K562 (cell line): ENCODE data around the gene ATPAF2. TPM values are rescaled to one million over a fixed set of nuclear protein-coding genes. Genes with fewer than 3 reads are reported as not detected.
A peak's percentile ranks its signal among the peaks of the same experiment; 100 is the strongest.

Experiments used
- BDP1 ChIP-seq: IDR thresholded peaks from 3 replicates; pipeline ENCODE4 v1.6.1; 2011; ENCODE audit not compliant: insufficient read length, insufficient read depth
- CBX3 ChIP-seq, 2 experiments: IDR thresholded peaks; 1 replicate in 1 of 2; 2 replicates in 1 of 2; pipeline ENCODE4 v1.6.1; 2012; ENCODE audit warnings: inconsistent platforms in 2 of 2, low read length in 2 of 2, borderline replicate concordance in 1 of 2, control low read depth in 1 of 2
- CTBP1 ChIP-seq: fragments of 450-650 bp; IDR thresholded peaks from 2 replicates; pipeline ENCODE4 v1.6.1; 2016; ENCODE audit warnings: borderline replicate concordance
- DPF2 ChIP-seq: fragments of 450-650 bp; IDR thresholded peaks from 2 replicates; pipeline ENCODE4 v1.6.1; 2016
- E2F3 ChIP-seq: fragments of 250-450 bp; sonication (Bioruptor Pico); IDR thresholded peaks from 2 replicates; pipeline ENCODE4 v1.4.0; 2020; ENCODE audit warnings: mild to moderate bottlenecking
- KAT8 ChIP-seq: fragments of 450-650 bp; IDR thresholded peaks from 2 replicates; pipeline ENCODE4 v1.6.1; 2016; ENCODE audit warnings: low read depth, mild to moderate bottlenecking
- KLF6 ChIP-seq: fragments of 250-450 bp; sonication (Bioruptor Pico); IDR thresholded peaks from 2 replicates; pipeline ENCODE4 v1.4.0; 2020; ENCODE audit warnings: mild to moderate bottlenecking, moderate library complexity, borderline replicate concordance
- NCOA6 ChIP-seq: fragments of 450-650 bp; IDR thresholded peaks from 2 replicates; pipeline ENCODE4 v1.6.1; 2017; ENCODE audit warnings: mild to moderate bottlenecking
- NRF1 ChIP-seq, 2 experiments: fragments of 450-650 bp; IDR thresholded peaks in 1 of 2; conservative IDR thresholded peaks in 1 of 2; 2 replicates each; pipeline ENCODE4 v1.6.1; 2014; ENCODE audit warnings: mild to moderate bottlenecking in 2 of 2
- RCOR1 ChIP-seq, 2 experiments: IDR thresholded peaks; 2 replicates each; pipeline ENCODE4 v1.6.1; 2012; ENCODE audit warnings: low read depth in 2 of 2, low read length in 2 of 2, borderline replicate concordance in 1 of 2, improper control_type of control experiment in 1 of 2
- RFX1 ChIP-seq: fragments of 450-650 bp; IDR thresholded peaks from 2 replicates; pipeline ENCODE4 v1.6.1; 2016; ENCODE audit warnings: mild to moderate bottlenecking, moderate library complexity
- SMAD1 ChIP-seq: fragments of 150-350 bp; IDR thresholded peaks from 2 replicates; pipeline ENCODE4 v1.6.1; 2014; ENCODE audit warnings: low read length, low read depth; ENCODE audit not compliant: partially characterized antibody
- SRF ChIP-seq, 2 experiments: fragments of 250-450, 450-650 bp in 1 of 2; sonication (Bioruptor Pico) in 1 of 2; sonication (generic) in 1 of 2; formaldehyde crosslinking; IDR thresholded peaks; 2 replicates each; pipeline versions ENCODE4 v1.5.0 to v1.5.1; 2020 to 2022; ENCODE audit warnings: mild to moderate bottlenecking in 1 of 2, missing genetic modification reagents in 1 of 2
- SRSF1 ChIP-seq: fragments of 200-400 bp; formaldehyde crosslinking; IDR thresholded peaks from 2 replicates; pipeline ENCODE4 v1.6.1; 2017; ENCODE audit warnings: mild to moderate bottlenecking, low read depth, low read length, moderate library complexity
- TAF9B ChIP-seq: fragments of 450-650 bp; IDR thresholded peaks from 2 replicates; pipeline ENCODE4 v1.6.1; 2018; ENCODE audit warnings: mild to moderate bottlenecking; ENCODE audit not compliant: partially characterized antibody
- THRB ChIP-seq: fragments of 450-650 bp; formaldehyde crosslinking; conservative IDR thresholded peaks from 2 replicates; pipeline ENCODE4 v1.4.0; 2022; ENCODE audit warnings: mild to moderate bottlenecking, missing genetic modification characterization
- ZFP30 ChIP-seq: fragments of 250-450 bp; sonication (Bioruptor Pico); IDR thresholded peaks from 2 replicates; pipeline ENCODE4 v1.8.0; 2022; ENCODE audit warnings: moderate library complexity, mild to moderate bottlenecking, inconsistent platforms, borderline replicate concordance
- ZNF124 ChIP-seq: sonication (generic); formaldehyde crosslinking; IDR thresholded peaks from 2 replicates; pipeline ENCODE4 v1.8.1; 2022; ENCODE audit warnings: missing genetic modification reagents
- ZNF174 ChIP-seq: fragments of 250-450 bp; sonication (Bioruptor Pico); IDR thresholded peaks from 2 replicates; pipeline ENCODE4 v1.4.0; 2020; ENCODE audit warnings: mild to moderate bottlenecking
- ZNF197 ChIP-seq: fragments of 200-800 bp; sonication (Bioruptor generic); IDR thresholded peaks from 2 replicates; pipeline ENCODE4 v1.6.1; 2016; ENCODE audit warnings: low read depth, missing genetic modification characterization, missing compliant biosample characterization
- ZNF311 ChIP-seq: fragments of 250-450 bp; sonication (Bioruptor Pico); IDR thresholded peaks from 2 replicates; pipeline ENCODE4 v1.4.0; 2020; ENCODE audit warnings: mild to moderate bottlenecking, moderate library complexity
- ZNF586 ChIP-seq: fragments of 450-650 bp; formaldehyde crosslinking; conservative IDR thresholded peaks from 2 replicates; pipeline ENCODE4 v1.4.0; 2020; ENCODE audit warnings: mild to moderate bottlenecking, moderate library complexity
- ZNF592 ChIP-seq: fragments of 450-650 bp; IDR thresholded peaks from 2 replicates; pipeline ENCODE4 v1.6.1; 2017; ENCODE audit warnings: antibody characterized with exemption, mild to moderate bottlenecking
- ZNF717 ChIP-seq: fragments of 250-450 bp; sonication (Bioruptor Pico); IDR thresholded peaks from 2 replicates; pipeline ENCODE4 v1.5.0; 2021
- ZNF766 ChIP-seq: fragments of 200-800 bp; sonication (Bioruptor generic); conservative IDR thresholded peaks from 2 replicates; pipeline ENCODE4 v1.6.1; 2016; ENCODE audit warnings: missing genetic modification characterization, missing compliant biosample characterization
- polyA plus RNA-seq, 8 experiments: library from polyadenylated mRNA; depleted of rRNA in 4 of 8; stranded (reverse) in 5 of 8; unstranded in 3 of 8; fragments of >200 nt; fragmentation: Nextera tagmentation in 2 of 8; fragmentation: Illumina TruSeq in 1 of 8; extraction: Ambion mirVana in 2 of 8; extraction: Trizol in 1 of 8; gene quantifications; 2 replicates each; pipeline versions ENCODE4 v1.2.1 to v1.2.3, GENCODE V29; 2011 to 2014; ENCODE audit warnings: inconsistent platforms in 1 of 8, missing spikeins in 1 of 8
- total RNA-seq, 7 experiments: library from RNA; depleted of rRNA in 6 of 7; stranded (reverse); fragments of >200 nt in 6 of 7; fragmentation: Illumina TruSeq in 2 of 7; extraction: Trizol in 2 of 7; gene quantifications; 2 replicates each; pipeline versions ENCODE4 v1.2.1 to v1.2.3, GENCODE V29; 2011 to 2021; ENCODE audit warnings: low replicate concordance in 1 of 7

The ATPAF2 gene
- total and polyA plus RNA-seq, 9 of the 15 experiments (the other 6 are each of a cell fraction or from before 2014, with no cell fraction given), result 2.1 to 19.2 (median 11.3) TPM

- TF ChIP-seq ZNF592 (peak; percentile 69; the same call in 1 of the 2 replicates), ZNF311 (no peak), ZNF197 (0 out of 2 replicates have a peak, but pooled peaks have one; percentile 63), ZNF586 (no peak), DPF2 (peak; percentile 14; the same call in 1 of the 2 replicates), ZNF174 (no peak), BDP1 (no peak), KLF6 (CRISPR knock-in tag) (peak; percentile 52; the same call in 1 of the 2 replicates), RCOR1 (IDR thresholded peaks at IDR 0.05; ENCODE audit: borderline replicate concordance in 1 of 2, low read depth in 2 of 2, low read length in 2 of 2) (peak; percentile 1 to 96; a peak in 3 of 4 replicates), ZNF717 (CRISPR knock-in tag) (no peak), THRB (CRISPR knock-in tag) (no peak), ZNF124 (no peak), E2F3 (CRISPR knock-in tag) (no peak), KAT8 (no peak), NCOA6 (no peak), RFX1 (no peak), CBX3 (IDR thresholded peaks at IDR 0.05; ENCODE audit: borderline replicate concordance in 1 of 2, low read length in 2 of 2) (peak in 1 of 2 experiments; percentile 50; a peak in 1 of 3 replicates), TAF9B (peak; percentile 88), NRF1 (conservative IDR thresholded peaks at IDR 0.05 in 1 of 2, IDR thresholded peaks at IDR 0.05 in 1 of 2) (peak; percentile 39 to 50; a peak in 3 of 4 replicates), SRSF1 (no peak), SRF (CRISPR knock-in tag; IDR thresholded peaks at IDR 0.05) (peak in 1 of 2 experiments; percentile 47; a peak in 1 of 4 replicates), CTBP1 (peak; percentile 71), ZNF766 (no peak), SMAD1 (no peak), ZFP30 (CRISPR knock-in tag) (no peak)
Observed at GRCh38 chr17:18087610-18088491, 48.9 kb upstream of the ATPAF2 start, which contains the start of gene DRG2 (continued).
